Activated CD4-positive, alpha-beta T cell treated with anti-CD3 and anti-CD28 coated beads, Interleukin-2, amount 10 ng/mL, durations not matched to agents 7 days and 5 days (primary cell): ENCODE results near the gene LYRM2. TPM values are rescaled to one million over a fixed set of nuclear protein-coding genes. Genes with fewer than 3 reads are reported as not detected.

Source experiments
- CTCF ChIA-PET: fragments of 350-600 bp; sonication (Branson Sonifier 250); formaldehyde crosslinking; loops from one replicate; lab custom pipeline; 2021; ENCODE audit warnings: antibody characterized with exemption; lab: Charles Lee
- POLR2A ChIA-PET: fragments of 350-600 bp; sonication (Branson Sonifier 250); formaldehyde crosslinking; loops from one replicate; lab custom pipeline; 2021; ENCODE audit warnings: antibody characterized with exemption; lab: Charles Lee
- DNase-seq: peaks from one replicate; pipeline ENCODE4 v3.0.0-alpha.2; 2020
- H3K27ac Mint-ChIP-seq: one replicate; pipeline ENCODE4 v1.8.0; 2021; ENCODE audit warnings: mild to moderate bottlenecking, moderate library complexity, mixed read lengths
- H3K27me3 Mint-ChIP-seq: one replicate; pipeline ENCODE4 v1.8.0; 2021; ENCODE audit warnings: mixed read lengths
- H3K36me3 Mint-ChIP-seq: one replicate; pipeline ENCODE4 v1.8.0; 2021; ENCODE audit warnings: low read depth, mixed read lengths
- H3K4me1 Mint-ChIP-seq: one replicate; pipeline ENCODE4 v1.8.0; 2021; ENCODE audit warnings: mixed read lengths
- H3K4me3 Mint-ChIP-seq: one replicate; pipeline ENCODE4 v1.8.0; 2021; ENCODE audit warnings: mild to moderate bottlenecking, moderate library complexity, mixed read lengths
- H3K9me3 Mint-ChIP-seq: one replicate; pipeline ENCODE4 v1.8.0; 2021; ENCODE audit warnings: mixed read lengths
- total RNA-seq, 2 experiments: library from RNA; stranded (reverse); gene quantifications; one replicate each; pipeline ENCODE4 v1.2.3, GENCODE V29; 2021

LYRM2 gene
- total RNA-seq, 2 experiments from 2014 or later: 28.0 to 32.0 TPM

GRCh38 chr6:89563866-89564265, 74.7 kb downstream of the LYRM2 start:
- H3K4me3 Mint-ChIP-seq: no peak overlapping the region
- no peaks in the 10 kb centered on the region for H3K4me1 Mint-ChIP-seq
- H3K36me3 Mint-ChIP-seq: no peaks in the 10 kb centered on the region
- H3K9me3 Mint-ChIP-seq: no peaks in the 10 kb centered on the region
- no peak overlapping the region for H3K27ac Mint-ChIP-seq
- CTCF ChIA-PET: interaction anchor here (1.0 to 1.3 kb wide), 2 partner anchors 9 to 13 kb away, joined by 3 read pairs; no protein-coding TSS in a partner anchor
- DNase-seq: no peak
- POLR2A ChIA-PET: no interaction called here
- peaks cover 1% of the 10 kb centered on the region for H3K27me3 Mint-ChIP-seq

- Mint-ChIP-seq H3K36me3 (no peaks in the 10 kb centered on the region), H3K4me1 (no peaks in the 10 kb centered on the region), H3K9me3 (no peaks in the 10 kb centered on the region), H3K27ac (no peak overlapping the region), H3K4me3 (no peak overlapping the region), H3K27me3 (peaks cover 2% of the 10 kb centered on the region)
- CTCF ChIA-PET: no interaction called here
- DNase-seq: no peak
- POLR2A ChIA-PET: no interaction called here
Measured at GRCh38 chr6:89562093-89562973, 76.2 kb downstream of the LYRM2 start.

GRCh38 chr6:89559487-89559886, 79.1 kb downstream of the LYRM2 start:
- CTCF ChIA-PET: no interaction called here
- H3K9me3 Mint-ChIP-seq: peaks cover 2% of the 10 kb centered on the region
- POLR2A ChIA-PET: no interaction called here
- H3K4me3 Mint-ChIP-seq: no peak overlapping the region
- no peaks in the 10 kb centered on the region for H3K36me3 Mint-ChIP-seq
- no peaks in the 10 kb centered on the region for H3K4me1 Mint-ChIP-seq
- DNase-seq: no peak
- H3K27me3 Mint-ChIP-seq: peaks cover 12% of the 10 kb centered on the region
- H3K27ac Mint-ChIP-seq: no peak overlapping the region

GRCh38 chr6:89555806-89556205, 82.7 kb downstream of the LYRM2 start:
- Mint-ChIP-seq H3K9me3 (peaks cover 2% of the 10 kb centered on the region), H3K27ac (no peak overlapping the region), H3K4me3 (no peak overlapping the region), H3K4me1 (no peaks in the 10 kb centered on the region), H3K36me3 (no peaks in the 10 kb centered on the region), H3K27me3 (peaks cover 11% of the 10 kb centered on the region)
- CTCF ChIA-PET: interaction anchor here (0.6 to 1.3 kb wide), 4 partner anchors 9 to 1353 kb away, joined by 3 to 4 read pairs (median 3); no protein-coding TSS in a partner anchor
- POLR2A ChIA-PET: no interaction called here
- no peak for DNase-seq

- H3K36me3 Mint-ChIP-seq: no peaks in the 10 kb centered on the region
- peaks cover 2% of the 10 kb centered on the region for H3K9me3 Mint-ChIP-seq
- ChIA-PET POLR2A (no interaction called here), CTCF (interaction anchor here (0.9 to 1.3 kb wide), 2 partner anchors 10 to 20 kb away, joined by 3 read pairs; no protein-coding TSS in a partner anchor)
- no peaks in the 10 kb centered on the region for H3K4me1 Mint-ChIP-seq
- H3K27me3 Mint-ChIP-seq: peaks cover 11% of the 10 kb centered on the region
- H3K27ac Mint-ChIP-seq: no peak overlapping the region
- no peak for DNase-seq
- no peak overlapping the region for H3K4me3 Mint-ChIP-seq
Measured at GRCh38 chr6:89555031-89555430, 83.5 kb downstream of the LYRM2 start.

GRCh38 chr6:89554106-89554505, 84.4 kb downstream of the LYRM2 start:
- peaks cover 11% of the 10 kb centered on the region for H3K27me3 Mint-ChIP-seq
- POLR2A ChIA-PET: no interaction called here
- peaks cover 2% of the 10 kb centered on the region for H3K9me3 Mint-ChIP-seq
- CTCF ChIA-PET: no interaction called here
- no peaks in the 10 kb centered on the region for H3K36me3 Mint-ChIP-seq
- H3K4me3 Mint-ChIP-seq: no peak overlapping the region
- no peaks in the 10 kb centered on the region for H3K4me1 Mint-ChIP-seq
- no peak overlapping the region for H3K27ac Mint-ChIP-seq
- DNase-seq: no peak

GRCh38 chr6:89553431-89553830, 85.1 kb downstream of the LYRM2 start:
- POLR2A ChIA-PET: no interaction called here
- no peaks in the 10 kb centered on the region for H3K4me1 Mint-ChIP-seq
- H3K9me3 Mint-ChIP-seq: peaks cover 2% of the 10 kb centered on the region
- peaks cover 11% of the 10 kb centered on the region for H3K27me3 Mint-ChIP-seq
- CTCF ChIA-PET: interaction anchor here (2.0 kb wide), 1 partner anchor 10 kb away, joined by 5 read pairs; no protein-coding TSS in a partner anchor
- no peak for DNase-seq
- H3K4me3 Mint-ChIP-seq: no peak overlapping the region
- no peak overlapping the region for H3K27ac Mint-ChIP-seq
- no peaks in the 10 kb centered on the region for H3K36me3 Mint-ChIP-seq

- Mint-ChIP-seq H3K27me3 (no peaks in the 10 kb centered on the region), H3K4me1 (no peaks in the 10 kb centered on the region), H3K9me3 (no peaks in the 10 kb centered on the region), H3K36me3 (no peaks in the 10 kb centered on the region), H3K4me3 (no peak overlapping the region), H3K27ac (no peak overlapping the region)
- POLR2A ChIA-PET: no interaction called here
- no peak for DNase-seq
- CTCF ChIA-PET: interaction anchor here (0.6 kb wide), 1 partner anchor 102 kb away, joined by 3 read pairs; no protein-coding TSS in a partner anchor
Measured at GRCh38 chr6:89547281-89547680, 91.3 kb downstream of the LYRM2 start.

- H3K27ac Mint-ChIP-seq: no peak overlapping the region
Measured at GRCh38 chr6:89542866-89543265, 95.7 kb downstream of the LYRM2 start.

GRCh38 chr6:89542081-89542857, 96.3 kb downstream of the LYRM2 start:
- POLR2A ChIA-PET: no interaction called here
- Mint-ChIP-seq H3K9me3 (no peaks in the 10 kb centered on the region), H3K36me3 (no peaks in the 10 kb centered on the region), H3K4me1 (no peaks in the 10 kb centered on the region), H3K27me3 (peaks cover 5% of the 10 kb centered on the region), H3K27ac (no peak overlapping the region), H3K4me3 (no peak overlapping the region)
- DNase-seq: no peak
- CTCF ChIA-PET: interaction anchor here (1.7 kb wide), 1 partner anchor 10 kb away, joined by 5 read pairs; no protein-coding TSS in a partner anchor

More at GRCh38 chr6:89542866-89543265, 95.7 kb downstream of the LYRM2 start:
- POLR2A ChIA-PET: no interaction called here
- CTCF ChIA-PET: interaction anchor here (1.4 to 1.7 kb wide), 2 partner anchors 9 to 10 kb away, joined by 3 to 5 read pairs; no protein-coding TSS in a partner anchor
- no peaks in the 10 kb centered on the region for H3K36me3 Mint-ChIP-seq
- H3K4me3 Mint-ChIP-seq: no peak overlapping the region
- H3K4me1 Mint-ChIP-seq: no peaks in the 10 kb centered on the region
- H3K27me3 Mint-ChIP-seq: peaks cover 5% of the 10 kb centered on the region
- DNase-seq: no peak
- no peaks in the 10 kb centered on the region for H3K9me3 Mint-ChIP-seq

- no peaks in the 10 kb centered on the region for H3K4me1 Mint-ChIP-seq
- ChIA-PET POLR2A (no interaction called here), CTCF (interaction anchor here (1.3 kb wide), 1 partner anchor 11 kb away, joined by 3 read pairs; no protein-coding TSS in a partner anchor)
- no peak for DNase-seq
- H3K4me3 Mint-ChIP-seq: no peak overlapping the region
- no peaks in the 10 kb centered on the region for H3K9me3 Mint-ChIP-seq
- no peak overlapping the region for H3K27ac Mint-ChIP-seq
- no peaks in the 10 kb centered on the region for H3K36me3 Mint-ChIP-seq
- peaks cover 5% of the 10 kb centered on the region for H3K27me3 Mint-ChIP-seq
Measured at GRCh38 chr6:89539779-89540178, 98.8 kb downstream of the LYRM2 start.

- Mint-ChIP-seq H3K4me3 (no peak overlapping the region), H3K36me3 (no peaks in the 10 kb centered on the region), H3K9me3 (no peaks in the 10 kb centered on the region), H3K27me3 (peaks cover 6% of the 10 kb centered on the region), H3K27ac (no peak overlapping the region), H3K4me1 (no peaks in the 10 kb centered on the region)
- DNase-seq: no peak
- POLR2A ChIA-PET: no interaction called here
- CTCF ChIA-PET: no interaction called here
Measured at GRCh38 chr6:89536231-89536630, 102.3 kb downstream of the LYRM2 start.
